Pancreas (tissue), 10 donors: ENCODE results near the gene EXOC4. TPM values are rescaled to one million over a fixed set of nuclear protein-coding genes. Genes with fewer than 3 reads are reported as not detected.

Source experiments
- ATAC-seq, 4 donors: fragments of 200-7000 bp; cut with Tn5 transposase; one replicate each; pipeline versions ENCODE4 v1.8.0 to v1.9.1; 2020; ENCODE audit warnings: mild to moderate bottlenecking in 4 of 4, moderate library complexity in 4 of 4
- DNase-seq, 6 donors: peaks; one replicate each; pipeline ENCODE4 v3.0.0-alpha.2; 2020
- FAIRE-seq: peaks from 2 replicates; lab custom pipeline; 2012; peaks lifted over from hg19 to GRCh38; lab: Jason Lieb, UNC
- H3K27ac ChIP-seq, 4 donors: fragments of 200-600 bp; sonication (generic); 1 replicate in 3 of 4; 2 replicates in 1 of 4; pipeline versions ENCODE4 v1.5.0 to v1.8.0; 2020
- H3K27me3 ChIP-seq, 4 donors: fragments of 200-600 bp; one replicate each; pipeline ENCODE4 v1.8.0; 2021
- H3K36me3 ChIP-seq, 3 donors: fragments of 200-600 bp; sonication (generic) in 1 of 3; one replicate each; pipeline versions ENCODE4 v1.5.0 to v1.8.0; 2020 to 2021
- H3K4me1 ChIP-seq, 3 donors: fragments of 200-600 bp; one replicate each; pipeline ENCODE4 v1.8.0; 2021
- H3K4me3 ChIP-seq, 4 donors: fragments of 200-600 bp; sonication (generic) in 2 of 4; one replicate each; pipeline versions ENCODE4 v1.5.0 to v1.8.0; 2020 to 2021
- H3K9me3 ChIP-seq, 4 donors: fragments of 200-600 bp; one replicate each; pipeline ENCODE4 v1.8.0; 2021
- CTCF ChIP-seq, 4 donors: fragments of 200-600 bp; sonication (generic) in 3 of 4; IDR thresholded peaks; one replicate each; pipeline versions ENCODE4 v1.5.0 to v1.8.0; 2021; ENCODE audit warnings: antibody characterized with exemption in 4 of 4
- WGBS, 2 donors: extraction: QIAGEN DNeasy Blood & Tissue Kit; methylation state at CpG; one replicate each; pipeline ENCODE4 v1.1.7; 2013; 5-methylcytosine and 5-hydroxymethylcytosine counted together
- intact Hi-C, 3 donors: fragments of 100-400 bp; cut with DNase I; formaldehyde crosslinking; loops; one replicate each; pipeline versions ENCODE4 v1.11.1 to v1.14.2; 2022
- microRNA-seq, 2 donors: library from miRNA; unstranded; fragments of <30 nt; microRNA quantifications; one replicate each; pipeline versions ENCODE4 to v1.1.0, GENCODE V29; 2019 to 2020
- polyA plus RNA-seq, 2 donors: library from polyadenylated mRNA; stranded (reverse); fragments of 200-250 nt; gene quantifications; one replicate each; pipeline ENCODE4 v1.2.3, GENCODE V29; 2013
- total RNA-seq, 6 donors: library from RNA; stranded (reverse); fragmentation: NEBNext Ultra II Directional in 4 of 6; extraction: Animal tissue kit (Norgen Biotek cat#: 25700) in 4 of 6; gene quantifications; one replicate each; pipeline versions ENCODE4 v1.2.1 to v1.2.4, GENCODE V29; 2021 to 2023
- donor health status: healthy with polysubstance abuse.
- donor health status: DM: no; HTN: no; CAD: no; lungs with moderate emphysema.
- donor health status: DM: no; HTN: no; CAD: no.
- donor health status: control.
- donor health status: control.
- donor health status: Bipolar disorder and iron deficiency.
- donor health status: DM: yes; HTN: yes; CAD: no.
- donor health status: DM: no; HTN: no; CAD: no.
- donor health status: DM: no; HTN: no; CAD: no.
- donor health status: DM: yes; HTN: yes; CAD: no.

EXOC4 gene
- total and polyA plus RNA-seq, 8 donors, result 13.4 to 81.2 (median 53.8) TPM

- FAIRE-seq (no peak), DNase-seq (no peak), ATAC-seq (no peak)
- Histone ChIP-seq H3K4me3 (no peak overlapping the region), H3K9me3 (no peaks in the 10 kb centered on the region), H3K27me3 (no peaks in the 10 kb centered on the region), H3K36me3 (no peaks in the 10 kb centered on the region), H3K27ac (no peak overlapping the region), H3K4me1 (no peaks in the 10 kb centered on the region)
- 90 to 96% methylated on average over 5 of the region's 5 CpGs for WGBS, 2 donors
- TF ChIP-seq CTCF (IDR thresholded peaks at IDR 0.05), result no peak
- intact Hi-C loops, result no loop called here
Measured at GRCh38 chr7:134105841-134106240, 853.0 kb downstream of the EXOC4 start.

GRCh38 chr7:134108802-134109201 is 855.9 kb downstream of the EXOC4 start:
- FAIRE-seq, result no peak
- TF ChIP-seq CTCF (IDR thresholded peaks at IDR 0.05), result no peak
- H3K27ac ChIP-seq, result no peak overlapping the region
- no peaks in the 10 kb centered on the region for H3K9me3 ChIP-seq
- H3K27me3 ChIP-seq, result no peaks in the 10 kb centered on the region
- no peaks in the 10 kb centered on the region for H3K4me1 ChIP-seq
- H3K36me3 ChIP-seq, result no peaks in the 10 kb centered on the region
- no peak overlapping the region for H3K4me3 ChIP-seq
- ATAC-seq, result no peak
- DNase-seq, result no peak
- intact Hi-C loops, result no loop called here
- WGBS, 2 donors, result 42 to 97% methylated on average over 2 of the region's 2 CpGs

- TF ChIP-seq CTCF (IDR thresholded peaks at IDR 0.05), result no peak
- no peak overlapping the region for H3K27ac ChIP-seq
- intact Hi-C loops, result no loop called here
- no peak for FAIRE-seq
- H3K36me3 ChIP-seq, result no peaks in the 10 kb centered on the region
- no peak overlapping the region for H3K4me3 ChIP-seq
- H3K9me3 ChIP-seq, result no peaks in the 10 kb centered on the region
- no peaks in the 10 kb centered on the region for H3K27me3 ChIP-seq
- no peak for ATAC-seq
- no peaks in the 10 kb centered on the region for H3K4me1 ChIP-seq
- DNase-seq, result no peak
Measured at GRCh38 chr7:134113655-134114054, 860.8 kb downstream of the EXOC4 start.

GRCh38 chr7:134114992-134115391 is 862.1 kb downstream of the EXOC4 start:
- Histone ChIP-seq H3K4me3 (no peak overlapping the region), H3K9me3 (no peaks in the 10 kb centered on the region), H3K4me1 (no peaks in the 10 kb centered on the region), H3K27me3 (no peaks in the 10 kb centered on the region), H3K27ac (no peak overlapping the region), H3K36me3 (no peaks in the 10 kb centered on the region)
- no peak for FAIRE-seq
- WGBS, 2 donors, result 73 to 80% methylated on average over 4 of the region's 4 CpGs
- DNase-seq, result no peak
- TF ChIP-seq CTCF (IDR thresholded peaks at IDR 0.05), result no peak
- ATAC-seq, result no peak
- intact Hi-C loops, result no loop called here

Small RNA genes lying within 50 kb of the gene (microRNA-seq; reads per million reads assigned to microRNA genes)
- gene MIR6133, result 0 reads per million in 2 donors

Other genes starting within 250 kb of the EXOC4 start
- gene CHCHD3, start 171.0 kb upstream of the EXOC4 start, total RNA-seq, result 10 to 100 TPM; 14.5 to 23.2 (median 21.5) TPM
- 10 to 100 TPM in 1 of 2 donors, 1 to 10 TPM in 1; 7.9 to 17.4 TPM for gene CHCHD3, start 171.0 kb upstream of the EXOC4 start, polyA plus RNA-seq